Prostate gland (tissue), 2 donors: ENCODE measurements around the gene AKAP13. TPM values are rescaled to one million over a fixed set of nuclear protein-coding genes. Genes with fewer than 3 reads are reported as not detected.

Experiments used
- DNase-seq: peaks from one replicate; pipeline ENCODE4 v3.0.0-alpha.2; 2019; ENCODE audit warnings: low spot score
- H3K27ac ChIP-seq, 2 donors: fragments of 200-600 bp; sonication (generic); 2 replicates each; pipeline ENCODE4 v1.5.1; 2017 to 2019
- H3K27me3 ChIP-seq: fragments of 200-600 bp; sonication (generic); replicated peaks from 2 replicates; pipeline ENCODE4 v1.5.1; 2019; ENCODE audit not compliant: insufficient read depth
- H3K36me3 ChIP-seq, 2 donors: fragments of 200-600 bp; sonication (generic); 1 replicate in 1 of 2; 2 replicates in 1 of 2; pipeline versions ENCODE4 v1.5.1 to v1.8.1; 2017 to 2019
- H3K4me1 ChIP-seq: fragments of 200-600 bp; sonication (generic); replicated peaks from 2 replicates; pipeline ENCODE4 v1.5.1; 2019
- H3K4me3 ChIP-seq, 2 donors: fragments of 200-600 bp; sonication (generic); 2 replicates each; pipeline ENCODE4 v1.5.1; 2017 to 2019
- H3K9me3 ChIP-seq: fragments of 200-600 bp; sonication (generic); 2 replicates; pipeline ENCODE4 v1.5.1; 2017
- CTCF ChIP-seq, 4 experiments: fragments of 200-600 bp in 2 of 4; fragments of 450-650 bp in 2 of 4; sonication (generic) in 2 of 4; IDR thresholded peaks; 1 replicate in 3 of 4; 2 replicates in 1 of 4; pipeline ENCODE4 v1.5.1; 2016 to 2019; ENCODE audit warnings: antibody characterized with exemption in 4 of 4, mild to moderate bottlenecking in 2 of 4, moderate library complexity in 2 of 4
- POLR2A ChIP-seq: fragments of 450-650 bp; IDR thresholded peaks from one replicate; pipeline ENCODE4 v1.6.1; 2016; ENCODE audit warnings: antibody characterized with exemption, mild to moderate bottlenecking
- POLR2AphosphoS5 ChIP-seq: sonication (generic); formaldehyde crosslinking; IDR thresholded peaks from one replicate; pipeline ENCODE4 v1.6.1; 2017; ENCODE audit warnings: antibody characterized with exemption
- WGBS: methylation state at CpG from one replicate; pipeline ENCODE4 v1.1.5; 2018; 5-methylcytosine and 5-hydroxymethylcytosine counted together
- intact Hi-C: fragments of 100-400 bp; cut with DNase I; formaldehyde crosslinking; loops from one replicate; pipeline ENCODE4 v1.14.2; 2022
- total RNA-seq, 2 donors: library from RNA; depleted of rRNA; stranded (reverse); fragments of >200 nt; gene quantifications; one replicate each; pipeline ENCODE4 v1.1.0, GENCODE V29; 2016

AKAP13 gene
- total RNA-seq, 2 donors from 2014 or later: 102 to 195 TPM

DNA sequence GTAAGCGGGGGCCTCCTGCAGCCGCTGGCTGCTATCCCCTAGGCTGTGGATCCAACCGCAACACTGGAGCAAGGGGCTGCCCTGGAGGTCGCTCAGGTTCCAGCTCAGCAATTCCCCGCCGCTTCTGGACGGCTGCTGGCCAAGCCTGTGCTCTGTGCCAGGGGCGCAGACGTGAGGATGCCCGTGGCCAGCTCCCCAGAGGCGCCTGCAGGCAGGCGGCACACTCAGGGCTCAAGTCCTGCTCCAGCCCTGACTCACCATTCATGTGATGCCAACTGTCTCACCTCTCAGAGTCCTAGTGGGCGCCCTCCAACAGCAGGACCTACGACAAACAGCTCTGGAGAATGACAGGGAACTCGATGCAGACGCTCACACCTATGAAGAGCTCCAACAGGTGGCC lies 382.8 kb downstream of the AKAP13 start:
- Histone ChIP-seq H3K4me1 (no peaks in the 10 kb centered on the region), H3K9me3 (no peaks in the 10 kb centered on the region), H3K27ac (no peak overlapping the region), H3K27me3 (no peaks in the 10 kb centered on the region), H3K36me3 (no peaks in the 10 kb centered on the region), H3K4me3 (no peak overlapping the region)
- intact Hi-C loops: no loop called here
- WGBS: 73% methylated on average over 11 of the region's 16 CpGs
- DNase-seq: no peak
- no peak for TF ChIP-seq POLR2A
- TF ChIP-seq POLR2AphosphoS5: no peak
- TF ChIP-seq CTCF (IDR thresholded peaks at IDR 0.05): no peak

DNA sequence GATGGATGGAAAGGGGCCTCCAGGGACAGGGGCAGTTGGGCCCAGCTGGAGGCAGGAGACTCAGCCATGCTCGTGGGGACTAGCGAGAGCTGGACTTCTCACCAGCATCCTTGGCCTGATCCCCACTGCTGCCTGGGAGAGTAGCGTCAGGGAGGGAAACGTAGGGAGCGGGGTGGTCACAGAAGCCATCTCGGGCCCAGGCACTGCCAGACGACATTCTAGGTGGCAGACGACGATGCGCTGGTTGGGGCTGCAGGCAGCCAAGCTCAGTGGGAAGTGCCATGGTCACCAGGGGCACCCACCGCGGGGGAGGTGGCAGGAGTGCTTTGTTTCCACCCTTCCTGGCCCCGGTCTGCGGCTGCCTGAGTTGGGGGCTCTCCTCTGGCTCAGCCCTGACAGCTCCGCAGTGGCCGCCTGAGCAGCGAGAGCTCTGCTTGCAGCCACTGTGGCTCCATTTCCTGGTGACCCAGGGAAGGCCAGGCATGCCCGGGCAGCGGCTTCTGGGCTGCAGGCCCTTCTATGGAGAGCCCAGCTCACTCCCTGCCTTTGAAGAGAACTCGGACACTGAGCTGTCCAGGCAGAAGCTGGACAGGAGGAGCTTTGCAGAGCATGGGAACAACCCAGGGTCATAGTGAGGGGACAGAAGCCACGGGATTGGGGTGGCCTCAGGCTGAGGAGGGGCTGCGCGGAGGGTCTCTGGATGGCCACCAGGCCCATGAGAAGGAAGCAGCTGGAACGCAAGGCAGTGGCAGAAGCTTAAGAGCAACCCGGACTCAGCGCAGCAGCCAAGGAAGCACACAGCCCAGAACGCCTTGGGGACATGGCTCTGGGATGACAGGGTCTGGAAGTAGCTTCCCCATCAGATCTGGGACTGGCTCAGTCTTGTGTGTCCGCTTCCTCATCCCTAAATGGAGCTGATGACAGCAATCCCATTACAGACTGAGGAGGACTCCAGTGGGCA lies 383.6 kb downstream of the AKAP13 start:
- no peak overlapping the region for H3K4me3 ChIP-seq
- no peak for DNase-seq
- H3K27ac ChIP-seq: no peak overlapping the region
- H3K27me3 ChIP-seq: no peaks in the 10 kb centered on the region
- 74% methylated on average over 27 of the region's 28 CpGs for WGBS
- H3K36me3 ChIP-seq: no peaks in the 10 kb centered on the region
- TF ChIP-seq CTCF (IDR thresholded peaks at IDR 0.05) (no peak), POLR2A (no peak)
- H3K9me3 ChIP-seq: no peaks in the 10 kb centered on the region
- H3K4me1 ChIP-seq: no peaks in the 10 kb centered on the region
- intact Hi-C loops: no loop called here

GRCh38 chr15:85764649-85765277 lies 384.4 kb downstream of the AKAP13 start:
- intact Hi-C loops: no loop called here
- Histone ChIP-seq H3K9me3 (no peaks in the 10 kb centered on the region), H3K27me3 (no peaks in the 10 kb centered on the region), H3K36me3 (no peaks in the 10 kb centered on the region), H3K4me3 (no peak overlapping the region), H3K4me1 (no peaks in the 10 kb centered on the region), H3K27ac (no peak overlapping the region)
- WGBS: 60% methylated on average over 3 of the region's 3 CpGs
- TF ChIP-seq CTCF (IDR thresholded peaks at IDR 0.05) (no peak), POLR2A (no peak), POLR2AphosphoS5 (no peak)
- DNase-seq: no peak

DNA sequence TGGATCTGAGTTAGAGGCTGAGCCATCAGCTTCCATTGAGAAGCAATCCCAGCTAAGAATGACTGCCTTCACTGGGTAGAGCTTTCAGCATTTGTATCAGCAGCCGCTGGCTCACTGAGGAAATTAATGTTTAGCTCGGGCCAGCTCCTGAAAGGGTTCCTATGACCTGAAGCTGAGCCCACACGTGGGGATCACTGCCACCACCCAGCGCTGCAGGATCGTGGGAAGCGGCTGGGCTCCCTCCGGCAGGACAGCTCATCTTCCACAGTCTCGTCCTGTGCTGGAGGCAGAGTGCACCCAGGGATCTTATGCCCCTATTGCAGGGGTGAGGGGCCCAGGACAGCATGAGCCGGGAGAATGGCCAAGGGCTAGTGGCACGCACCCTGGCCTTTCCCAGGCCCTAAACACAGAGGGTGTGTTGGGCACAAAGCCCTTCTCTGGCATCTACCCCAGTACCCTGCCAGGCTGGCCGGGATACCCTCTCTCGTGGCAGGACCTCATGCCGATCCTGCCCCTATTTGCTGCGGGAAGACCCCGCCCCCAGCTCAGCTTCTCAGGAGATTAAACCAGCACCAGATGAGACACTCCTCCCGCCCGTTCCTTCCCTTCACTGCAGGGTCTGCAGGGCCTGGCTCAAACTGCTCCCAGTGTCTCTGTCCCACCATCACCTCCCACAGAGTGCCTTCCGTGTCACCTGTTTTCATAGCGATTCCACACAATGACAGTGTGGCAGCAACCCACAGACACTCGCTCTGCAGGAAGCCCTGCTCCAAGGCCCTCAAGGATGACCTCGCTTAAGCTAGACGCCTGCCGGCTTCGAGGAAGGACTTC lies 385.8 kb downstream of the AKAP13 start:
- H3K4me1 ChIP-seq: no peaks in the 10 kb centered on the region
- no peak overlapping the region for H3K4me3 ChIP-seq
- intact Hi-C loops: no loop called here
- H3K27me3 ChIP-seq: no peaks in the 10 kb centered on the region
- H3K27ac ChIP-seq: no peak overlapping the region
- no peaks in the 10 kb centered on the region for H3K36me3 ChIP-seq
- 87% methylated on average over 24 of the region's 24 CpGs for WGBS
- no peak for DNase-seq
- H3K9me3 ChIP-seq: no peaks in the 10 kb centered on the region
- TF ChIP-seq CTCF (IDR thresholded peaks at IDR 0.05) (no peak), POLR2AphosphoS5 (no peak), POLR2A (no peak)
